NCI-H187 treated with DMSO at 0.1 percent for 48 hours (cell line): Measurements from ENCODE around the gene WNK4.
"Not testable (repeated sequence)": the region's sequence is repeated elsewhere in the genome, so short reads cannot be mapped to it uniquely, and the experiment has no call there.

Source experiments
- DNase-seq: peaks from one replicate; lab custom pipeline; 2025; lab: John Stamatoyannopoulos, UW

The WNK4 gene

GRCh38 chr17:42779936-42780850 is at the start of gene WNK4:
Gene WNK4, plus strand, starts transcription at chr17:42780610. Its CDS starts 89 bp downstream, at chr17:42780699.
- DNase-seq = no peak

GRCh38 chr17:42740699-42741098 is 39.7 kb upstream of the WNK4 start:
- DNase-seq = no peak

GRCh38 chr17:42742916-42743315 is 37.5 kb upstream of the WNK4 start:
- DNase-seq = not testable (repeated sequence)

GRCh38 chr17:42743595-42744282 is 36.7 kb upstream of the WNK4 start:
- no peak for DNase-seq

GRCh38 chr17:42744283-42744805 is 36.1 kb upstream of the WNK4 start:
- DNase-seq = no peak

GRCh38 chr17:42744806-42745617 is 35.4 kb upstream of the WNK4 start, which contains the start of gene EZH1:
Gene EZH1, minus strand, starts transcription at chr17:42745040. Its CDS starts 16,099 bp downstream, at chr17:42728941.
- no peak for DNase-seq

- no peak for DNase-seq
These were observed 32.1 kb upstream of the WNK4 start for GRCh38 chr17:42748202-42748907.

GRCh38 chr17:42748908-42749798 is 31.3 kb upstream of the WNK4 start:
- no peak for DNase-seq

- no peak for DNase-seq
These were observed 29.6 kb upstream of the WNK4 start for GRCh38 chr17:42750739-42751344.

GRCh38 chr17:42751628-42752027 is 28.8 kb upstream of the WNK4 start:
- DNase-seq = no peak

- no peak for DNase-seq
These were observed 25.6 kb upstream of the WNK4 start for GRCh38 chr17:42754782-42755181.

GRCh38 chr17:42759982-42760651 is 20.3 kb upstream of the WNK4 start:
- no peak for DNase-seq

GRCh38 chr17:42760652-42761581 is 19.5 kb upstream of the WNK4 start, which contains the start of gene RAMP2:
Gene RAMP2, plus strand, starts transcription at chr17:42761227. Its CDS starts 35 bp downstream, at chr17:42761262.
- DNase-seq = no peak

- DNase-seq = no peak
These were observed 18.8 kb upstream of the WNK4 start for GRCh38 chr17:42761638-42762037.

- DNase-seq = no peak
These were observed 14.3 kb upstream of the WNK4 start for GRCh38 chr17:42766124-42766523.

- no peak for DNase-seq
These were observed 12.9 kb upstream of the WNK4 start for GRCh38 chr17:42767512-42767911.

GRCh38 chr17:42768006-42768405 is 12.4 kb upstream of the WNK4 start:
- not testable (repeated sequence) for DNase-seq

- not testable (repeated sequence) for DNase-seq
These were observed 10.4 kb upstream of the WNK4 start for GRCh38 chr17:42769964-42770363.
